Measurements from ENCODE around the gene SPRYD3.

SPRYD3 gene

GRCh38 chr12:53052419-53053217 is 26.6 kb downstream of the SPRYD3 start (continued):
- TF ChIP-seq ISL1 (CRISPR knock-in tag; IDR thresholded peaks at IDR 0.05) (no peak), ZFP30 (CRISPR knock-in tag; IDR thresholded peaks at IDR 0.05) (no peak), ZFP3 (CRISPR knock-in tag; IDR thresholded peaks at IDR 0.05) (no peak), OSR1 (CRISPR knock-in tag; IDR thresholded peaks at IDR 0.05) (no peak)

- no peak for ATAC-seq
- no peak for TF ChIP-seq PATZ1 (CRISPR knock-in tag; IDR thresholded peaks at IDR 0.05; ENCODE audit: borderline replicate concordance)
These were observed 27.2 kb downstream of the SPRYD3 start for GRCh38 chr12:53051881-53052412.

GRCh38 chr12:53051058-53051880 is 27.9 kb downstream of the SPRYD3 start:
- no peak for TF ChIP-seq ARNTL (CRISPR knock-in tag; IDR thresholded peaks at IDR 0.05; ENCODE audit: borderline replicate concordance, low read depth)
- TF ChIP-seq TCF4 (CRISPR knock-in tag; IDR thresholded peaks at IDR 0.05; ENCODE audit: borderline replicate concordance) = no peak
- no peak for TF ChIP-seq POU6F1 (CRISPR knock-in tag; IDR thresholded peaks at IDR 0.05; ENCODE audit: borderline replicate concordance, low read depth)
- TF ChIP-seq CSDC2 (CRISPR knock-in tag; IDR thresholded peaks at IDR 0.05) = no peak
- TF ChIP-seq CSRNP3 (CRISPR knock-in tag; IDR thresholded peaks at IDR 0.05) = no peak
- TF ChIP-seq SNAI2 (CRISPR knock-in tag; IDR thresholded peaks at IDR 0.05) = no peak
- TF ChIP-seq OSR1 (CRISPR knock-in tag; IDR thresholded peaks at IDR 0.05) = no peak
- no peak for TF ChIP-seq TSHZ2 (CRISPR knock-in tag; IDR thresholded peaks at IDR 0.05)
- no peak for TF ChIP-seq ESRRG (CRISPR knock-in tag; IDR thresholded peaks at IDR 0.05)
- TF ChIP-seq PATZ1 (CRISPR knock-in tag; IDR thresholded peaks at IDR 0.05; ENCODE audit: borderline replicate concordance) = no peak
- no peak for TF ChIP-seq ISL1 (CRISPR knock-in tag; IDR thresholded peaks at IDR 0.05)
- TF ChIP-seq GLIS3 (CRISPR knock-in tag; IDR thresholded peaks at IDR 0.05) = no peak
- TF ChIP-seq ZFP30 (CRISPR knock-in tag; IDR thresholded peaks at IDR 0.05) = no peak
- TF ChIP-seq ZNF565 (CRISPR knock-in tag; conservative IDR thresholded peaks at IDR 0.05; ENCODE audit: low read depth) = no peak
- no peak for TF ChIP-seq ZNF70 (CRISPR knock-in tag; IDR thresholded peaks at IDR 0.05)
- TF ChIP-seq ZFP3 (CRISPR knock-in tag; IDR thresholded peaks at IDR 0.05) = no peak
- no peak for TF ChIP-seq TOX (CRISPR knock-in tag; IDR thresholded peaks at IDR 0.05; ENCODE audit: borderline replicate concordance)
- no peak for TF ChIP-seq PPARA (CRISPR knock-in tag; IDR thresholded peaks at IDR 0.05; ENCODE audit: borderline replicate concordance)
- no peak for TF ChIP-seq ZC3H10 (CRISPR knock-in tag; IDR thresholded peaks at IDR 0.05)
- TF ChIP-seq RARB (CRISPR knock-in tag; IDR thresholded peaks at IDR 0.05) = no peak
- no peak for ATAC-seq

Data from SK-N-SH treated with all-trans-retinoic acid at 6 μM for 48 hours (cell line).